GM21786 (cell line): ENCODE measurements around the gene TMEM14C.
"Not testable (repeated sequence)": the region's sequence is repeated elsewhere in the genome, so short reads cannot be mapped to it uniquely, and the experiment has no call there.

Source experiments
- ATAC-seq: cut with Tn5 transposase; IDR thresholded peaks from one replicate; pipeline ENCODE4 v1.9.1; 2021; ENCODE audit not compliant: unreplicated experiment

TMEM14C gene

DNA sequence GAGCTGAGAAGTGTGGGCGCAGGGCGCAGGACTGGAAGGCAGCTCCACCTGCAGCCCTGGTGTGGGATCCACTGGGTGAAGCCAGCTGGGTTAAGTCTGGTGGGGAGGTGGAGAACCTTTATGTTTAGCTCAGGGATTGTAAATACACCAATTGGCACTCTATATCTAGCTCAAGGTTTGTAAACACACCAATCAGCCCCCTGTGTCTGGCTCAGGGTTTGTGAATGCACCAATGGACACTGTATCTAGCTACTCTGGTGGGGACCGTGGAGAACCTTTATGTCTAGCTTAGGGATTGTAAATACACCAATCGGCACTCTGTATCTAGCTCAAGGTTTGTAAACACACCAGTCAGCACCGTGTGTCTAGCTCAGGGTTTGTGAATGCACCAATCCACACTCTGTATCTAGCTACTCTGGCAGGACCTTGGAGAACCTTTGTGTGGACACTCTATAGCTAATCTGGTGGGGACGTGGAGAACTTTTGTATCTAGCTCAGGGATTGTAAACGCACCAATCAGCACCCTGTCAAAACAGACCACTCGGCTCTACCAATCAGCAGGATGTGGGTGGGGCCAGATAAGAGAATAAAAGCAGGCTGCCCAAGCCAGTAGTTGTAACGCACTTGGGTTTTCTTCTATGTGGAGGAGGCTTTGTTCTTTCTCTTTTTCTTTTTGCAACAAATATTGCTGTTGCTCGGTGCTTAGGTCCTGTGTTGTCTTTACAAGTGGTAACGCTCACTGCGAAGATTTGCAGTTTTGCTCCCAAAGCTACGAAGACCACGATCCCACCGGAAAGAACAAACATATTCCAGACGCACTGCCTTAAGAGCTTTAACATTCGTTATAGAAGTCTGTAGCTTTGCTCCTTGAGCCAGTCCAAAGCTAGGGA lies 1.7 kb upstream of the TMEM14C start:
- not testable (repeated sequence) for ATAC-seq

DNA sequence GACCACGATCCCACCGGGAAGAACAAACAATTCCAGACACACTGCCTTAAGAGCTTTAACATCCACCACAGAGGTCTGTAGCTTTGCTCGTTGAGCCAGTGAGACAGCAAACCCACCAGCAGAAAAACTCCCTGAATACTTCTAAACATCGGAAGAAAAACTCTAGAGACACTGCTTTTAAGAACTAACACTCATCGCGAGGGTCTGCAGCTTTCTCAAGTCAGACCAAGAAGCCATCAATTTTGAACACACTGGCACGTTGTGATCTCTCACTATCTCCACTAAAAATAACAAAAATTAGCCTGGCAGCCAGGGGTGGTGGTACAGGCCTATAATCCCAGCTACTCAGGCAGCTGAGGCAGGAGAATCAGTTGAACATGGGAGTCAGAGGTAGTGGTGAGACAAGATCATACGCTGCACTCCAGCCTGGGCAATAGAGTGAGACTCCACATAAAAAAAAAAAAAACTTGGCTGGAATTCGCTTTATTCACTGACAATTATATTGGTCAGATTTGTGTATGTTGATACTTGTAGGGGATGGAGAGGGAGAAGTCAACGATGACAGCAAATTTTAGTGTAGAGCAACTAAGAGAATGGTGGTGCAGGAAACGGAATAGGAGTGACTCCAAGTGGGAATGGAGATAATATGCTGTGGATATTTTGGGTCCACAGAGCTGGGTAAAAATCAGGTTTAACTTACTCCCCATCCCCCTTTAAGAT lies 860 bp upstream of the TMEM14C start:
- no peak for ATAC-seq

DNA sequence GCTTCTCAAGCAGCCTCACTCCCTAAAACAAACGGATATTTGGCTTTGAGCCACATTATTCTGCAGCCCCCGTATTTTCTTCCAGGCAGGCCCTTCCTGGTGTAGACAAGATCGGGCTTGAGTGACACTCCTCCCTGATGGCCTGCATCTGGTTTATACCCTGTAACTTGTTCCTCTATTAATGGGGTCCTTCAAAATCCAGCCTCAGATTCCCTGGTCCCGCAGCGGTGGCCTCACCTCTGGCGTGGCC lies 375 bp upstream of the TMEM14C start:
- ATAC-seq: no peak

GRCh38 chr6:10723567-10723881 lies 654 bp downstream of the TMEM14C start:
- ATAC-seq: no peak

GRCh38 chr6:10725044-10725443 lies 2.2 kb downstream of the TMEM14C start:
- no peak for ATAC-seq

DNA sequence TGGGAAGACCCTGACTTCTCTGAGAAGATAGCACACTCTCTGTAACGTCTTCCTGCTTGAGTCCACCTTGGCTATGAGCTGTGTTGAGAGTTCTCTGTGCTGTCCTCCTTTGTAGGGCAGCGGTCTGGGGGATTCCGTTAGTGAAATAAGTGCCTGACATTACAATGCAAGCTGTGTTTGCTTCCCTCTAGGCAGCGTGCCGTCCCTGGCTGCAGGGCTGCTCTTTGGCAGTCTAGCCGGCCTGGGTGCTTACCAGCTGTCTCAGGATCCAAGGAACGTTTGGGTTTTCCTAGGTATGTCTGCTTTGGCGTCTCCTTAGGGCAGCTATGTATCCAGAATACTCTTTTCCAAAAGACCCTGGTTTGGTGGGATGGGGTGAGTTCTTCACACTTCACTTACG lies 2.8 kb downstream of the TMEM14C start:
- ATAC-seq: no peak

DNA sequence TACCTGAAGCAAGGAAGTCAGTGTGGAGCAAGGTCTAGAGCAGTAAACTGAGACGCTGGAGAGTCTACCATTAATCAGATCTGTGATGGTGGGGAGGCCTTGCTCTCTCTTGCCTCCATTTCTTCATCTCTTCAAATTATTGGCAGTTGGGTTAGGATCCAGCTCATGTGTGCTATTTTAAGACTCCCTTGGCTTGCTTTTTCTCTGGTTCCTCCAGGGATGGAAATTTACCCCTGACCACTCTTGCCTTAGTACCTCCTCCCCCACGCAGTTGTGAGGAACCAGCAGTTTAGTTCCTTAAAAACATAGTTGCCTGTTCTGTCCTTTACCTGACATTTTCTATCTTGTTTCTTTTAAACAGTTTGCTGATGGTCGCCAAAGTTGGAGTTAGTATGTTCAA lies 7.4 kb downstream of the TMEM14C start:
- ATAC-seq: no peak

DNA sequence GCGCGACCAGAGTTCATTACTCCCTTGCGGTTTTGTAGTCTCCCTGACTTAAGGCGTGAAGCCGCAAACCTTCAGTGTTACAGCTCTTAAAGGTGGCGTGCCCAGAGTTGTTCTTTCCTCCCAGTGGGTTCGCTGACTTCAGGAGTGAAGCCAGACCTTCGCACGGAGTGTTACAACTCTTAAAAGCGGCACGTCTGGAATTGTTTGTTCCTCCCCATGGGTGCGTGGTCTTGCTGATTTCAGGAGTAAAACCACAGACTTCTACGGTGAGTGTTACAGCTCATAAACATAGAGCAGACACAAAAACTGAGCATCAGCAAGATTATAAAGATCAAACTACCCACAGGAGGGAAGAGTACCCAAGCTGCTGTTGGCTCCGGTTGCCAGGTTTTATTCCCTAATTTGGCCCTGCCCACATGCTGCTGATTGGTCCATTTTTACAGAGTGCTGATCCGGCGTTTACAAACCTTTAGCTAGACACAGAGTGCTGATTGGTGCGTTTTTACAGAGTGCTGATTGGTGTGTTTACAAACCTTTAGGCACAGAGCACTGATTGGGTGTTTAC lies 10.4 kb downstream of the TMEM14C start:
- no peak for ATAC-seq

- ATAC-seq: no peak
Observed at GRCh38 chr6:10733863-10734262, 11.0 kb downstream of the TMEM14C start.

GRCh38 chr6:10736731-10737130 lies 13.9 kb downstream of the TMEM14C start:
- ATAC-seq: no peak

GRCh38 chr6:10740061-10740460 lies 17.2 kb downstream of the TMEM14C start:
- no peak for ATAC-seq

DNA sequence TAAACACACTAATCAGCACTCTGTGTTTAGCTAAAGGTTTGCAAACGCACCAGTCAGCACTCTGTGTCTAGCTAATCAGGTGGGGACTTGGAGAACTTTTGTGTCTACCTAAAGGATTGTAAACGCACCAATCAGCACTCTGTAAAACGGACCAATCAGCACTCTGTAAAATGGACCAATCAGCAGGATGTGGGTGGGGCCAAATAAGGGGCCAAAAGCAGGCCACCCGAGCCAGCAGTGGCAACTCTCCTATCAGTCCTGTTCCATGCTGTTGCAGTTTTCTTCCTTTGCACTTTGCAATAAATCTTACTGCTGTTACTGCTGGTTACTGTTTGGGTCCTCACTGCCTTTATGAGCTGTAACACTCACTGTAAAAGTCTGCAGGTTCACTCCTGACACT lies 18.8 kb downstream of the TMEM14C start:
- not testable (repeated sequence) for ATAC-seq

DNA sequence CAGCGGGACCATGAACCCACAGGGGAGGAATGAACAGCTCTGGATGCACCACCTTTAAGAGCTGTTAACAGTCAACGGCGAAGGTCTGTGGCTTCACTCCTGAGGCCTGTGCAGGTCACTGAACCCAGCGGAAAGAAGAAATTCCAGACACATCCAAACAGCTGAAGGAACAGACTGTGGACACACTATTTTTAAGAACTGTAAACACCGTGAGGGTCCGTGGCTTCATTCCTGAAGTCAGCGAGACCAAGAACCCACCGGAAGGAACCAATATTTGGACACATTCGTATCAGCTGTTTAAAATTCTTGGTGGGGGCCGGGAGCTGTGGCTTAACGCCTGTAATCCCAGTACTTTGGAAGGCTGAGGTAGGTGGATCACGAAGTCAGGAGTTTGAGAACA lies 19.4 kb downstream of the TMEM14C start:
- ATAC-seq: no peak

DNA sequence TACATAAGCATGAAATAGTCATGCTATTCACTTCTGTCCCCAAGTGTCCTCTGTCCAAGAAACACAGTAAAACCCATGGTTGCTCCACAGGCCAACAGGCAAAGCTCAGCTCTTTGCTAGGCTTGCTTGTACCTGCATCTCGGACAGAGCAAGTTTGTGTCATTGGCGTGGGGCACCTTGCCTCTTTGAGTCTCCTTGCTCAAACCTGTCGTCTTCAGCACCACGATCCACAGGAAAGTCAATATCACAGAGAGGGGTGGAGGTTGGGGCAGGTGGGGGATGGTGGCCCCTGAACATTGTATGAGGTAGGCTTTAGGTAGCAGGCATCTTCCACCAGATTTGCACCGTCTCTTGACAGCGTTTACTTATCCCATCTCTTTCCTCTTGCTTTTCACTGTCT lies 20.6 kb downstream of the TMEM14C start:
- ATAC-seq: no peak

DNA sequence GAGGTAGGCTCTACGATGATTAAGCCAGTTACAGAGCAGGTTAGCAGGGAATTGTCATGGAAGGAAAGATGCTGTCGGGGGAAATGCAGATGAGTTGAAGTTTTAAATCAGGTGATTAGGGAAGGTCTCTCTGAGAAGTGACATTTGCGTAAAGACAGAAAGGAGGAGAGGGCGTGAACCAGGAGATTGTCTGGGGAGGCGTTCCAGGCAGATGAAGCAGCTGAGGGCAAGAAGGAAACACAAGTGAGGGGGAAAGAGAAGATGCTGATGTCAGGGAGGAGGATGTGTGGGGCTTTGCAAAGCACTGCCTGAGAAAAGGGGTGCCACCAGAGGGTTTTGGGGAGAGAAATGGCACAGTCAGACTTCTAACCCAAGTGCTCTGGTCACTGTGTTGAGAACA lies 22.2 kb downstream of the TMEM14C start:
- no peak for ATAC-seq

DNA sequence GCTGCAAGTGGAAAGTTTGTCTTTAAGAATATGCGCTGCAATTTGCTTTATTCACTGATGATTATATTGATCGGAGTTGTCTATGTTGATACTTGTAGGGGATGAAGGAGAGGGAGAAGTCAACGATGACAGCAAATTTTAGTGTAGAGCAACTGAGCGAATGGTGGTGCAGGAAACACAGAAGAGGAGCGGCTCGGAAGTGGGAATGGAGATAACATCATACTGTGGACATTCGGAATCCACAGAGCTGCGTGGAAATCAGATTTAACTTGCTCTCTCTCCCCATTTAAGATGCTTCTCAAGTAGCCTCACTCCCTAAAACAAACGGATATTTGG lies 24.0 kb downstream of the TMEM14C start:
- ATAC-seq: no peak

- ATAC-seq: peak; percentile 93
Observed at GRCh38 chr6:10747251-10747972, 24.5 kb downstream of the TMEM14C start, which contains the start of gene TMEM14B. Gene TMEM14B (plus strand): TSS chr6:10747805. CDS start chr6:10749246, 1,441 bp downstream.

- no peak for ATAC-seq
Observed at GRCh38 chr6:10749734-10750133, 26.9 kb downstream of the TMEM14C start.

DNA sequence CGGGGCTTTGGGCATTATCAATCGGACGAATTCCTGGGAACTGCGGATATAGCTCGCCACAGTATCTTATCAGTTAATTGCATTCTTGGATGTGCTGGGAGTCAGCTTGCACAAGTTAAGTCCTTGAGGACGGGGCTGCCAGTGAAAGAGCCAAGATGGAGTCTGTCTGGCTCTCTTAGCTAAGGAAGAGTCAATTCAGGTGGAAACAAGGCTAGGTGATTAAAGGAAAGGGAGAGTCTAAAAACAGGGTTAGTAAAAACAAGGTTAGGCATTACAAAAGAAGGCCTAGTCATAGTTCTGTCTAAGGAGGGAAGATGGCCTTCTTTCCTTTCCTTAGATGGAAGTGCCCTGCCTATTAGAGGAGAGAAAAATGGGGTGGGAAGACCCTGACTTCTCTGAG lies 27.7 kb downstream of the TMEM14C start:
- not testable (repeated sequence) for ATAC-seq

DNA sequence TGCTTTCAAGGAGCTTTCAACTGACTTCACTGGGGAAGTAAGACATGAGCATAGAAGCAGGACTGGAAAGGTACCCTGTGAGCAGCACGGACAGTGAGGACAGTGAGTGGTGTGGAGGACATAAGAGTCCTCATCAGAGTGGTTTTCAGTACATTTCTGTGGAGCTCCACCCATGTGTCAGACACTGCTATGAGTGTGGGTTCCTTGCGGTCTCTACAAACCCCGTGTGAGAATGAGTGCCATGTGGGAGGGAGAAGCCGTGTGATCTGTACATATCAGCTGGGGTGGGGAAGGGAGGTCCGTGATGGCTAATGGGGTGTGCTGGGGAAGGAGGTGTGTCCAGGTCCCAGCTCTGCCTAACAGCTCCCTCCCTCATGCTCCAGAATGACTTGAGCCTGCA lies 28.9 kb downstream of the TMEM14C start:
- not testable (repeated sequence) for ATAC-seq

- no peak for ATAC-seq
Observed at GRCh38 chr6:10756085-10756484, 33.2 kb downstream of the TMEM14C start.

- ATAC-seq: peak; percentile 48
Observed at GRCh38 chr6:10759312-10759839, 36.5 kb downstream of the TMEM14C start.
